ENCODE results near the gene KCNJ14. TPM values are rescaled to one million over a fixed set of nuclear protein-coding genes. Genes with fewer than 3 reads are reported as not detected.
A peak's percentile ranks its signal among the peaks of the same experiment; 100 is the strongest.

The KCNJ14 gene
- total and polyA plus RNA-seq, 11 donors, result 0.20 to 2.0 (median 0.40) TPM

GRCh38 chr19:48497728-48498594 is 42.6 kb downstream of the KCNJ14 start:
- intact Hi-C loops (cut with DNase I), result no loop called here
- Histone ChIP-seq H3K36me3 (no peaks in the 10 kb centered on the region), H3K27me3 (peaks cover 13 to 59% (median 39%) of the 10 kb centered on the region in 9 donors), H3K27ac (no peak overlapping the region), H3K4me1 (peaks cover 0 to 34% (median 8%) of the 10 kb centered on the region in 12 donors), H3K4me3 (peak overlapping the region in 6 of 12 donors; percentile 7 to 43 (median 22)), H3K9me3 (no peaks in the 10 kb centered on the region)
- TF ChIP-seq POLR2A (IDR thresholded peaks at IDR 0.05) (no peak), CTCF (IDR thresholded peaks at IDR 0.05) (no peak)
- ATAC-seq (no peak), DNase-seq (no peak)
- 67 to 78% (median 70%) methylated on average over 31 to 46 of the region's 46 CpGs for WGBS, 4 donors

- Histone ChIP-seq H3K4me3 (peak overlapping the region in 6 of 12 donors; percentile 7 to 43 (median 22)), H3K36me3 (no peaks in the 10 kb centered on the region), H3K27ac (no peak overlapping the region), H3K4me1 (peaks cover 0 to 34% (median 8%) of the 10 kb centered on the region in 12 donors), H3K27me3 (peaks cover 13 to 60% (median 39%) of the 10 kb centered on the region in 9 donors), H3K9me3 (no peaks in the 10 kb centered on the region)
- WGBS, 4 donors, result 49 to 100% (median 55%) methylated on average over 1 to 59 of the region's 59 CpGs
- DNase-seq (no peak), ATAC-seq (no peak)
- intact Hi-C loops (cut with DNase I), result no loop called here
- TF ChIP-seq POLR2A (IDR thresholded peaks at IDR 0.05) (no peak), CTCF (IDR thresholded peaks at IDR 0.05) (no peak)
Measured at GRCh38 chr19:48498595-48499311, 43.4 kb downstream of the KCNJ14 start.

GRCh38 chr19:48499316-48500090 is 44.1 kb downstream of the KCNJ14 start:
- peaks cover 13 to 60% (median 39%) of the 10 kb centered on the region in 9 donors for H3K27me3 ChIP-seq
- peaks cover 0 to 28% (median 4%) of the 10 kb centered on the region in 12 donors for H3K4me1 ChIP-seq
- peak in 1 of 5 donors; percentile 69 for DNase-seq
- no peak for ATAC-seq
- peak overlapping the region in 1 of 12 donors; percentile 43 for H3K4me3 ChIP-seq
- 62 to 81% (median 74%) methylated on average over 19 to 44 of the region's 44 CpGs for WGBS, 4 donors
- no peak overlapping the region for H3K27ac ChIP-seq
- TF ChIP-seq CTCF (IDR thresholded peaks at IDR 0.05), result no peak
- no peak for TF ChIP-seq POLR2A (IDR thresholded peaks at IDR 0.05)
- intact Hi-C loops (cut with DNase I), result no loop called here
- H3K36me3 ChIP-seq, result no peaks in the 10 kb centered on the region
- H3K9me3 ChIP-seq, result no peaks in the 10 kb centered on the region

Measured in heart left ventricle (tissue), 16 donors.